Caki2 (cell line): Measurements from ENCODE around the gene ANKRD13D. TPM values are rescaled to one million over a fixed set of nuclear protein-coding genes. Genes with fewer than 3 reads are reported as not detected.

Source experiments
- DNase-seq: peaks from one replicate; pipeline ENCODE4 v3.0.0-alpha.2; 2015; ENCODE audit warnings: low read depth
- in situ Hi-C: cut with HindIII; loops from 2 replicates; pipeline ENCODE4 v1.10.0; 2016; ENCODE audit warnings: low sequenced_read_pairs, low pct_unique_long_range_greater_than_20kb, mixed read lengths
- total RNA-seq: library from RNA; depleted of rRNA; stranded (reverse); fragments of >200 nt; shearing (Covaris generic); gene quantifications from 2 replicates; pipeline ENCODE4 v1.2.3, GENCODE V29; 2014; ENCODE audit warnings: low replicate concordance

The ANKRD13D gene
- total RNA-seq, 1 experiment from 2014 or later, result 11.7 TPM

DNA sequence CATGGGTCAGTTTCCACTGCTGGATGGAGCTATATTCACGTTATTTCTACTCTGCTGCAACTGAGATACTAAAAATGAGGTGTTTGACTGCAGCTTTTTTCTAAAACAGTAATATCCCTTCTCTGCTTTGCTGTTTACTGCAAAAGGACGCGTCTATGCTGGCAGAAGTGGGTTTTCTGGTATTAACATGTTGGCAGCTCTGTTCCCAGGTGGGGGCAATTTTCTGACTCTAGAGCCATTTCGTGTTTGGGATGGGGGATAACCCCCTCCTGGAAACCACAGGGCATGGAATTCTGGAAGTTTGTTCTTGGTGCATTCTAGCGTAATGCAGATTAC, 17.9 kb upstream of the ANKRD13D start:
- in situ Hi-C loops, result no loop called here
- DNase-seq, result no peak

DNA sequence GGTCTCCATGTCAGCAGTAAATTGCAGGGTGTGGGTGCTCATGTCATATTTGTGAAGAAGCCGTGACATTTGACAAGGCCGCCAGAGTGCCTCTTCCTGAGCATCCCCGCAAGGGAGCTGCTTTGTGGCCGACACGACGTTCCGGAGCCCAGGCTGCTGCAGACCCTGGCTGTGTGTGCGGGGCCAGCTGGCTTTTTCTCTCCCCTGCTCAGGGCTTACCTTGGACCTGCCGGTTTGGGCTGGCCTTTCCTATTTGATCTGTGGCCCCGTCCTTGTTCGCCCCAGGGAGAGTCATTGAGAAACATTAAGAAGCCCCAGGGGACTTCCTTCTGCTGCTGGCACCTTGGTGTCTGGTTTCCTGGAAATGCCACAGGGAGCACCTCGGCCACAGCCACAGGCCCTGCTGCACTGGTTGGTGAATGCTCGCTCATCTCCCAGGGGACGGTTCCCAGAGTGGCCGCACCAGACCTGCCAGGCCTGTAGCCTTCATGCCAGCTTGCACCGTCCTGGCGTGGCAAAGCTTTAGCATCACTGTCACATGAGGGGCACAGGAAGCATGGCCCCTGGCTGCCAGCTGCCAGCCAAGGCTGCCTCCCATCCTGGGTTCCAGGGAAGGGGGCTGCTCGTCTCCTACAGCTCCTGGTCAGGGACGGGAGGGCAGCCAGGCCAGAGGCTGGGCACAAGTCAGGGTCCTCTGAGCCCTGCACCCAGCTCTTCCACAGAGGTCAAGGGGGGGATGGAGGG, 17.4 kb upstream of the ANKRD13D start:
- in situ Hi-C loops, result no loop called here
- no peak for DNase-seq

DNA sequence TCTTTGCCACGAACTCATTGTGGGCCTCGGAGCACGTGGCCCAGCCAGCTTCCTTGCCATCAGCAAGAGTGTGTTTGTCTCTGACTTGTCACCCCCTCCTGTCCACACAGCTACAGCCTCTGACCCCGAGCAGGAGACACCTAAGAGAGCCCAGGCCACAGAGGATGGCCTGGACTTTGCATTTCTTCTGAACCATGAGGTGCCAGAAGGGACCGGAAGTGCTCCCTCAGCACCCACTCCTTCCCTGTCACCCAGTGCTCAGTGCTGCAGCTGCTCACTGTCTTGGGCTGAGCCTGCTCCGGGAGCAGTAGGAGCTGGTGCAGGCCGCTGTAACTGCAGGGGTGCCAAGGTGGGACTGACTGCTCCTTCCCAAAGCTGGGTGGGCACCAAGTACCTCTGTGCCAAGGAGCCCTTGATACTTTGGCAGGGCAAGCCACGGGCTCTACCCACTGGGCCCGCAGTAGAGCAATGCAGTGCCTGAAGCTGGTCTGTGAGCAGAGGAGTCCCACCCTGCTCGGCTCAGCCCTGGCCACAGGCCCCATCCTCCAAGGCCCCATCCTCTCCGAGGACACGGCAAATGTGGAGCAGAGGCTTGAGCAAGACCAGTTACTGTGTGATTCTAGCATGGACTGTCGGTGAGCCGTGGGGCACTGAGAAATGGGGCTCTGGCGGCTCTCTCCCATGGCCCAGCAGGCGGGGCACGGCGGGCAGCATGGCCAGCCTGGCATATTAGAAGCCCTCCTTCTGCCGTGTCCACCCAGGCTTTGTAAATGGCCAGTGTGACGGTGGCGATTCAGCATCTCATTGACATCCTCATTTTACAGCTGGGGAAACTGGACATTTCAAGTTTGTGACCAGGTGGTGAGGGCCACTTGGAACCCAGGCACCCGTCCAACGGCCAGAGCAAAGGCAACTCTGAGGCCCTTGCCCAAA, 16.5 kb upstream of the ANKRD13D start:
- no peak for DNase-seq
- in situ Hi-C loops, result no loop called here

DNA sequence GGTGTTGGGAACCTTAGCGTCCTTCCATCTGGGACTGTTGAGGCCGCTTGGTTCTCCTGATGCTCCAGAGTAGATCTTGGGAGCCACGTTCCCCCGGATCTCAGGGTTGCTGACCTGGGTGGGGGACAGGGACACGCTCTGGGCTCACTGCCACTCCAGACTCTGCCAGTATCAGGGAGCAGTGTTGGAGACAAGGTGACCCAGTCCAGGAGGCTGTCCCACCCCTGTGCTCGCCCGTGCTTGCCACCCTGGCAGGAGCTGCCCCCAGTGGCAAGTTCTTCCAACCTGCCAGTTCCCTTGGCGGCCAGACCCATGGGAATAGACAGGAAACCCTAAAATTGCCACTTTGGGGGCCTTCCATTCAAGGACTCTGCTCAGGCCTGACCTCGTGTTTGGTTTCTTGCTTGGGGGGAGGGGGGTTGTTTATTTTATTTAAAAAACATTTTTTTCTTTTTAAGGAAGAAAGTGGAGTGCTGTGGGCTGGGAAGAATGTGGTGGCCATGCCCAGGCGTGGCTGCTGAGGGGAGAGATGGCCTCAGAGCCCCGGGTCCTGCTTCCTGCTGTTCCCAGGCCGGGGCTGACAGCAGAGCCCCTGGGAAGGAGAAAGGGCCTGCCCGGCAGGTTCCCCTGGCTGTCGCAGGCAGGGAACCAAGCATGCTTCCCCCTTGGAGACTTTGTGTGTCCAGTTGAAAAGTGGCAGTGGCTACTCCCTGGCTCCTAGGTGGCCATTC, 15.7 kb upstream of the ANKRD13D start:
- in situ Hi-C loops, result no loop called here
- DNase-seq, result no peak

DNA sequence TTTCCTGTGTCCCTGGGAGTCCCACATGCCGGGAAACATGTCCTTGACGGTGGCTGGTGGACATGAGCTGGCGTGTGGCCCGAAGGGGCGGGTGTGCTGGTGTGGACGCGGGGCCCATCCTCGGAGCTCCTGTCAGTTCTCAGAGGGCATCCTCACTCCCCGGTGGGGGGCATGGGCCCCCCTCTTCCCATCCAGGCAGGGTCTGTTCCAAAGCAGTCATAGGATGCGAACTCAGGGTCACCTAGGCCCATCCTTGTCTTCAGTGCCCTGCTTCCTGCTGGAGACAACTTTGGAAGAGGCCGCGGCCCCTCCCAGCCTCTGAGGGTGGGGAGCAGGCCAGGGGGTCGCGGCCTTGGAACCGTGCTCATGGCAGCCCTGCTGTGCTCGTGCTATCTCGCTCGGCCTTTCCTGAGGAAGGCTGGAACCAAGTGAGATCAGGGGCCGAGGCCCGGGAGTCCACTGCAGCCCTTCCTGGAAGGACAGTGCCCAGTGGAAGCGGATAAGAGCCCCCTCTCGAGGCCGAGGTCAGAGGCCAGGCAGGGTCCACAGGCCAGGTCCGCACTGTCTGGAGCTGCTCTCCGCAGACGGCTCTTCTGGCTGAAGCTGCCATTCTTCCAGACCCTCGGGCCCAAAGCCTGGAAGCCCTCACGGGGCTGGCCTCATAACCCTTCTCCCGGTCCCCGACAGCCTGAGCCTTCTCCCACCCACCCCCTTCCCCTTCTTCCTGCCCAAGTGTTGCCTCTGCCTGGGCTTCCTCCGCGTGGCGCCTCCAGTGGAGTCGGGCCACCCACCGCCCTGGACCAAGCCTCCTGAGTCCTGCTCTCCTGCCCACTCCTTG, 14.1 kb upstream of the ANKRD13D start:
- no peak for DNase-seq
- in situ Hi-C loops, result no loop called here

DNA sequence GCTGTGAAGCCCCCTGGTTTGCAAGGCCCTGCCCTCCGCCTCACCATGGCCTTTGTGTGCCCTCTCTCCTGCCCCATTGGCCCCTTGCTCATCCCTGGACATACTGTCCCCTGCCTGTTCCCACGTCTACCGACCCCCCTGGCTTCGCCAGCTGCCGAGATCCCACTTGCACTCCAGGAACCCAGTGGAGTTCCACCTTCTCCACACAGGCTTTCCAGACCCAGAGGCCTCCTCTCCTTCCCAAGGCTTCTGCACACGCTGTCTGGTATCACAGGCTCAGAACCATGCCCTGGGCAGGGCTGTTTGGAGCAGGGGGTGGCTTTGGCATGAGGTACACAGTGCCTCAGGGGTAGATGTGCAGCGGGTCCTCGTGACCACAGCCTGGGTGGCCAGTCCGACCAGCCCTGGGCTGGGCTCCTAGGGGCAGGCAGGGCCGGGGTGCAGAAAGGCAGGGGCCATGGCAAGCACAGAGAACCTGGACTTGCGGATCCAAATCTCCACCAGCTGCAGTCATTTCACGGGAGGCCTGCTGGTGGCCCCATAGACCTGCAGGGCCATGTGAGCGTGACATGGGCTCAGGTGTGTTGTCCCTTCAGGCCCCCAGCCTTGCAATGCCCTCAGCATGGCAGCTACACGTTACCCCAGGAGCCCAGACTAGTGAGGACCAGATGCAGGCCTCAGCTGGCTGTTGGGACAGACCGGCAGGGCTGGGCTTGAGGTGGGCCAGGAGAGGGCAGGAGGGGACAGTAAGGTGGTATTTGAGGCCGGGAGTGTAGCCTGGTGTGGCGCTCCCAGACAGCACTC, 13.3 kb upstream of the ANKRD13D start:
- no peak for DNase-seq
- in situ Hi-C loops, result no loop called here

DNA sequence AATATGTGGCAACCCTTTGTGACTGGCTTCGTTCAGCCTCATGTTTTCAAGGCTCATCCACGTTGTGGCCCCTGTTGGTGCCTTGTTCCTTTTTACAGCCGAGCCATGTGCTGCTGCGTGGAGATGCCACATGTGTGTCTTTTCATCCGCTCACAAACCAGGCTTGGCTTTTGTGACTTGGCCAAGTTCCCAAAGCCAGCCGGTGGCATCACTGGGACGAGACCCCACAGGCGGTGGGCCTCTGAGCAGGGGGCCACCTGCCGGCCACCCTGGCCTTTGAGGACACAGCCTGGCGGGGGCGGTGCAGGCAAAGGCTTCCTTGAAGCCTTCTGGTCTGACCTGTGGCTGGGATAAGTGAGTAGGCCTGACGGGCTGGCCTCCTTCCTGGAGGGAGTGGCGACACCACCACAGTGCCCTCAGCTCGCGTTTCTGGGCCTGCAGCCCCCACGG, 12.3 kb upstream of the ANKRD13D start:
- DNase-seq, result no peak
- in situ Hi-C loops, result no loop called here

DNA sequence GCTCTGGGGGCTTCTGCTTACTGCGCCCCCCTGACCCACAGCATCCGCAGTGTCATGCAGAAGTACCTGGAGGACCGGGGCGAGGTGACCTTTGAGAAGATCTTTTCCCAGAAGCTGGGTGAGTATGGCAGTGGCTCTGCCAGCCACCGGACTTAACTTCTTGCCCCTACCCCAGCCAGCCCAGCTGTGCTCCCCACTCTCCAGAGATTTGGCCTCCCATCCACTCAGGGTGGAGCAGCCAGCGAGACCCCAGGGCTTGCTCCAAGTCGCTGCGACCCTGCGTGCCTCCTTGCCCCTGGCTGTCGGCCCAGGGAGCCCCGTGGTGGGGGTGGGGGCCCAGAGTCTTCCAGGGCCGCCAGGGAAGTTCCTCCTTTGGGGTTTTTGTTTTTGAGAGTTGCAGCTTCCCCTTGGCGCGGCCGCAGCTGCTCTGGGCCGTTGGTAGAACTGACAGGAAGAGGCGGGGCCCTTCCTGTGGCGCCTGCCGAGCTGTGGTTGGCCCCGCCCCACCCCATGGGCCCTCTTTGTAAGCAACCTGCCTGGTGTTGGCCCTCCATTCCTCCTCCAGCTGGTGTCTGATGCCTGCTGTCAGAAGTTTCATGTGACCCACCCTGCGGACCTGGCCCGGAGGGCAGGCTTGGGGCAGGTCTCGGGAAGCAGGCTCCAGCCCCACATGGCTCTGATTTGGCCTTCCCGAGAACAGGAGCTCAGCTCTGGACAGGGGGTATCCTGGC, 11.7 kb upstream of the ANKRD13D start:
- no peak for DNase-seq
- in situ Hi-C loops, result no loop called here

DNA sequence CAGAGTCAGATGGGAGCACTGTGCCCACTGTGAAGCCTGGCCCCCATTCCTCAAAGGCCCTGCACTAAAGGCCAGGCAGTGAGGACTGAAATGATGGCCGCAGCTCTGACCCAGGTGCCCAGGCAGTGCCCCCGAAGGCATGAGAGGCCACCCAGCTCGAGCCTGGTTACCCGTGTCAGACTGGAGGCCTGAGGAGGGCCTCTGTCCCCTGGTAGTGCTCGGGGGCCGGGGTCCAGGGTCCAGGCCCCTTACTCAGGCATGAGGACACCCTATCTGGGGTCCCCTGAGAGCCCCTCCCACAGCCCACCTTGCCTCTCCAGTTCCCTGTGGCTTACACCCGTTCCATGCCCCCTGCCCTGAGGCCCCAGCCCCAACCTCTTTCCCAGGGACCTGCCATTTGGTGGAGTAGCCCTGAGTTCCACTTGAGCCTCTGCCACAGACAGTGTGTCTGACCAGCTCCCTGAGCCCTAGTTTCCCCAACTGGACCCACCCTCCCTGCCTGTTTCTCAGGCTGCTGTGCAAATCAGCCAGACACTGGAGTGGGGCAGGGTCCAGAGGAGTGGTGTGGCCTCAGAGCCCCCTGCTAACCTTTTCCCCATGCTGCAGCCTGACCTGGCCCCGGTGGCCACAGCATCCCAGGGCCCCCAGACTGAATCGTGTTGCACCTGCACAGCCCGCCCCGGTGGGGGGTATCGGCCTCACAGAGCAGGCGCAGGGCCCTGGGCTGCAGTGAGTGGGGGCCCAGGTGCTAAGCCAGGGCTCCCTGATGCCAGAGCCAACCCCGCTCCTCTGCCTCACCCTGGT, 10.8 kb upstream of the ANKRD13D start:
- DNase-seq, result no peak
- in situ Hi-C loops, result no loop called here

DNA sequence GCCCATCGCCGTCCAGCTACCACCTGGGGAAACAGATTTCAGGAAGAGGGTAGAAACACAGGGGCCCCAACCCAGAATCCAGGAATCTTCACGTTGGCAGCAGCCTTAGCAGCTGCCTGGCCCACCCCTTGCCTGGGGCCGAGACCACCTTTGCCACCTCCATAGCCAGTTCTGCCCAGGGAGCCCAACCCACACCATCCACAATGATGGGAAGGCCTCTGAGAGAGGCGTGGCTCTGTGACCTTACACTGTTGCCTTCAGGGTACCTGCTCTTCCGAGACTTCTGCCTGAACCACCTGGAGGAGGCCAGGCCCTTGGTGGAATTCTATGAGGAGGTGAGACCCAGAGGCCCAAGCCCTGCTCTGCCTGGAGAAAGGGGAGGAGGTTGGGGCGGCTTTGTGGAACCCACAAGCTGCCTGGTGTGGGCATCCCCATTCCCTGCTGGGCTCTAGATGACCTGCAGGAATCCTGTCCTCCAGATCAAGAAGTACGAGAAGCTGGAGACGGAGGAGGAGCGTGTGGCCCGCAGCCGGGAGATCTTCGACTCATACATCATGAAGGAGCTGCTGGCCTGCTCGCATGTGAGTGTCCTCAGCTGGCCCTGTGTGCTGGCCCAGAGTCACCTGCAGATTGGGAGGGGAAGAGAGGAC, 10.0 kb upstream of the ANKRD13D start:
- no peak for DNase-seq
- in situ Hi-C loops, result no loop called here

DNA sequence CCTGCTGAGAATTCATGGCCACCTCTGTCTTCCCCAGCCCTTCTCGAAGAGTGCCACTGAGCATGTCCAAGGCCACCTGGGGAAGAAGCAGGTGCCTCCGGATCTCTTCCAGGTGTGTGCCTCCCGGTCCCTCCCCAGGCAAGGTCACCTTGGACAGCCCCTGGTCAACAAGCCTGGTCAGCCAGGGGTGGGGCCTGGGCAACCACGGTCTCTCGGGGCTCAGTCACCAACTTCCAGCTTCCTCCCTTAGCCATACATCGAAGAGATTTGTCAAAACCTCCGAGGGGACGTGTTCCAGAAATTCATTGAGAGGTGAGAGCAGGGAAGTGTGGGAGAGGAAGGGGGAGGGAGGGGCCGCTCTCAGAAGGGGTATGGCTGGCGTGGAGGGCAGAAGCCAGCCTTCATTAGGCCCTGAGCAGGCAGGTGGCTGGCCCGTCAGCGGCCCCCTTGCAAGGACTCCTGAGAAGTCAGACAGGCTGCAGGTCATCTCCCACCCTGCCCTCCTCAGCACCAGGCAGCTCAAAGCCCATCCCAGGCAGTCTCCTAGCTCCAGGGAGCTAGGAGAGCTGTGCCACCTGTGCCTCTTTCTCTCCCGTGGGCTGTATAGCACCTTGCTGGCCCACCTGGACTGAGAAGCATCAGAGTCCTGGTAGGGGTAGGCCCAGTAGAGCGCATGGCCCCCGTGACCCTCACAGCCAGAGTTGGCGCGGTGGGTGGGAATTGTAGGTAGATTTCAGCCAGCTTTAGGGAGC, 9.3 kb upstream of the ANKRD13D start:
- in situ Hi-C loops, result no loop called here

DNA sequence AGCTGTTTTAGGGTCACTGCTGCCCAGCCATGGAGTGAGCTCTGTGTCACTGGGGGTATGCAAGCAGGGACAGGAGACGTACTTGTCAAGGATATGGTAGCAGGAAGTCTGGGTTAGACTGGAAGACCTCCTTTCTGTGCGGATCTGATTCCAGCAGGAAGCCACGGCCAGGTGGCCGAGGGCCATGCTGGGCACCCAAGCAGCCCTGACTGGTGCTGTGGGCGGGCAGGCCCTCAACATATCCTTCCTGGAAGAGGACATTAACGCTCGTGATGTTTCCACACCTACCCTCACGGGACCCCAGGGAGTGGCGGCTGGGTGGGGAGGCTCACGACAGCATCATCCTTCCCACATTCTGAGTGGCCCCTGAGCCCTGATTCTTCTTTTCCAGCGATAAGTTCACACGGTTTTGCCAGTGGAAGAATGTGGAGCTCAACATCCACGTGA, 8.7 kb upstream of the ANKRD13D start:
- DNase-seq, result no peak
- in situ Hi-C loops, result no loop called here

More for the DNA sequence above, 9.3 kb upstream of the ANKRD13D start:
- no peak for DNase-seq

DNA sequence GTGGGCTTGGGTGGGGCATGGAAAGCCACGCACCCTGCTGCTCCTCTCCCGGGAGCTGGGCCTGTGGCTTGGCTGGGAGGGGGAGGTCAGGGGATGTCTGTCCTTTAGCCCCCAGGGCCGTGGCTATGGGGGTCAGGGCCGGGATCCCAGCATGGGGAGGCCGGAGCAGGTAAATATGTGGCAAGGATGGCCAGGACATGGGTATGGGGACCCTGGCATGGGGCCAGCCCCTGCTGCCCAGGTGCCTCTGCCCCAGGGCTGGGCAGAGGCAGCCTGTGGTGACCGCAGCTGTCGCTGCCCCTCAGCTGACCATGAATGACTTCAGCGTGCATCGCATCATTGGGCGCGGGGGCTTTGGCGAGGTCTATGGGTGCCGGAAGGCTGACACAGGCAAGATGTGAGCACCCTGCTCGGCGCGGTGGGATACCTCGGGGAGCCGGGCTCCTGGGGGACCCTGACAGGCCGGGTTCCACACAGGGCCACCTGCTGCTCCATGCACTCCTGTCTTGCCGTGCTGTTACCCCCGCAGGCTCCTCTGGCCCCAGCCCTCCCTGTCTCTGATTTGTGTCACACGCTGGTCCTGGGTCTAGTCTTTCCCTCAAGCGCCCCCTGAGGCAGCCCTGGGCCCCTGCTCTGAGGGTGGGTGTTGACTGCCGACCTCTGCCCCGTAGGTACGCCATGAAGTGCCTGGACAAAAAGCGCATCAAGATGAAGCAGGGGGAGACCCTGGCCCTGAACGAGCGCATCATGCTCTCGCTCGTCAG, 8.1 kb upstream of the ANKRD13D start:
- in situ Hi-C loops, result no loop called here
- DNase-seq, result no peak

DNA sequence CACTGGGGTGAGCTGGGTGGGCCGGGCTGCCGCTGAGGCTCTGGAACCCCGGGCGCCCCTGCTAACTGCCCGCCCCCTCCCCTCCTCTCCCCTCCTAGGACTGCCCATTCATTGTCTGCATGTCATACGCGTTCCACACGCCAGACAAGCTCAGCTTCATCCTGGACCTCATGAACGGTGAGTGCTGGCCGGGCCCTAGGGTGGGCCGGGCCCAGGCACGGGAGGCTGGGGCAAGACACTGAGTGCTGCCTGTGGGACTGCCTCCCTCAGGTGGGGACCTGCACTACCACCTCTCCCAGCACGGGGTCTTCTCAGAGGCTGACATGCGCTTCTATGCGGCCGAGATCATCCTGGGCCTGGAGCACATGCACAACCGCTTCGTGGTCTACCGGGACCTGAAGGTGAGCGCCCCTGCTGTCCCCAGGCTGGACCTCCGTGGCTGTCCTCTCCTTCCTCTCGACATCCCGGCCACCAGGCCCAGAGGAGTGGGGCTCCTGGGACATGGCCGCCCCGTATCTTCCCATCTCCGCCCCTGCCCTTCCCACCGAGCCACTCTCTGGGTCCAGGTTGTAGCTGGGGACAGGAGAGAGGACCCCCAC, 7.5 kb upstream of the ANKRD13D start:
- in situ Hi-C loops, result no loop called here

More for the DNA sequence above, 7.5 kb upstream of the ANKRD13D start:
- no peak for DNase-seq
